ENCODE results near the gene MAS1L. TPM values are rescaled to one million over a fixed set of nuclear protein-coding genes. Genes with fewer than 3 reads are reported as not detected.

MAS1L gene
- total RNA-seq, 1 experiment from 2014 or later, result not detected

DNA sequence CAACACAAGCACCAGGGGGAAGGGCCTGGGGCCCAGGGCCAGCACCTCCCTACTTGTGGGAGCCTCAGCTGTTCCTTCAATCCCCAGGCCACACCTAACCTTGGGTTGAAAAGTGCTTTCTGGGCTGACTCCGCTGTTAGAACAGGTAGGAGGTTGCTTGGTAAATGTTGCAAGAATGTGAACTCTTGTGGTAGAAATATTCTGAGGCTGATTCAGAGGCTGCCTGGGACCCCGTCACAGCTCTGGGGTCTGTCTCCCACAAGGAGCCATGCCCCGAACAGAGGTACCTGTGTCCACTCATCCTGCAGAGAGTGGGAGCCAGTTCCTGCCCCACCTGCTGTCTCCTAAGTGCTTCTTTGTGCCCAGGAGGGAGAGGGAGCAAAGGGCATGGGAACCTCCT is 14.4 kb upstream of the MAS1L start:
- Histone ChIP-seq H3K9me2 (ENCODE audit: insufficient read depth) (no peaks in the 10 kb centered on the region), H3K79me2 (ENCODE audit: insufficient read depth, low read length) (no peaks in the 10 kb centered on the region), H3K9ac (ENCODE audit: low read length) (no peak overlapping the region), H3K9me3 (ENCODE audit: control insufficient read depth in 1 of 2, insufficient read depth in 1 of 2, low read depth in 1 of 2, low read length in 2 of 2) (no peaks in the 10 kb centered on the region), H3K4me1 (ENCODE audit: control insufficient read depth in 1 of 2, insufficient read depth in 2 of 2, low read length in 2 of 2) (no peaks in the 10 kb centered on the region), H2AFZ (ENCODE audit: low read depth, low read length, poor library complexity, severe bottlenecking) (no peak overlapping the region), H3K4me3 (replicated peaks in 1 of 2; ENCODE audit: low read depth in 1 of 2, low read length in 2 of 2) (no peak overlapping the region), H4K20me1 (ENCODE audit: insufficient read depth) (no peaks in the 10 kb centered on the region), H3K4me2 (ENCODE audit: low read length) (no peak overlapping the region), H3K27ac (ENCODE audit: low read depth, low read length) (no peak overlapping the region), H3K27me3 (ENCODE audit: insufficient read depth, low read length) (peaks cover 17% of the 10 kb centered on the region), H3K36me3 (ENCODE audit: control insufficient read depth in 1 of 2, insufficient read depth in 2 of 2, low read length in 2 of 2) (no peaks in the 10 kb centered on the region)
- ChIA-PET RAD21 (ENCODE audit: low non-redundant PET in 1 of 2, low total read pairs in 2 of 2, uncharacterized antibody in 2 of 2, unreplicated experiment in 2 of 2) (no interaction called here), POLR2A (no interaction called here), CTCF (no interaction called here)
- TF ChIP-seq, protein P1, sequence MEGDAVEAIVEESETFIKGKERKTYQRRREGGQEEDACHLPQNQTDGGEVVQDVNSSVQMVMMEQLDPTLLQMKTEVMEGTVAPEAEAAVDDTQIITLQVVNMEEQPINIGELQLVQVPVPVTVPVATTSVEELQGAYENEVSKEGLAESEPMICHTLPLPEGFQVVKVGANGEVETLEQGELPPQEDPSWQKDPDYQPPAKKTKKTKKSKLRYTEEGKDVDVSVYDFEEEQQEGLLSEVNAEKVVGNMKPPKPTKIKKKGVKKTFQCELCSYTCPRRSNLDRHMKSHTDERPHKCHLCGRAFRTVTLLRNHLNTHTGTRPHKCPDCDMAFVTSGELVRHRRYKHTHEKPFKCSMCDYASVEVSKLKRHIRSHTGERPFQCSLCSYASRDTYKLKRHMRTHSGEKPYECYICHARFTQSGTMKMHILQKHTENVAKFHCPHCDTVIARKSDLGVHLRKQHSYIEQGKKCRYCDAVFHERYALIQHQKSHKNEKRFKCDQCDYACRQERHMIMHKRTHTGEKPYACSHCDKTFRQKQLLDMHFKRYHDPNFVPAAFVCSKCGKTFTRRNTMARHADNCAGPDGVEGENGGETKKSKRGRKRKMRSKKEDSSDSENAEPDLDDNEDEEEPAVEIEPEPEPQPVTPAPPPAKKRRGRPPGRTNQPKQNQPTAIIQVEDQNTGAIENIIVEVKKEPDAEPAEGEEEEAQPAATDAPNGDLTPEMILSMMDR (IDR thresholded peaks at IDR 0.05 in 2 of 3, conservative IDR thresholded peaks at IDR 0.05 in 1 of 3; ENCODE audit: borderline replicate concordance in 1 of 3, insufficient read depth in 1 of 3, low read depth in 2 of 3, low read length in 2 of 3), result no peak
- ATAC-seq, result no peak
- DNase-seq (ENCODE audit: low read depth, low spot score), result no peak
- intact Hi-C loops (cut with micrococcal nuclease), result no loop called here
- BruUV-seq (replicated peaks), result no TSS peak

DNA sequence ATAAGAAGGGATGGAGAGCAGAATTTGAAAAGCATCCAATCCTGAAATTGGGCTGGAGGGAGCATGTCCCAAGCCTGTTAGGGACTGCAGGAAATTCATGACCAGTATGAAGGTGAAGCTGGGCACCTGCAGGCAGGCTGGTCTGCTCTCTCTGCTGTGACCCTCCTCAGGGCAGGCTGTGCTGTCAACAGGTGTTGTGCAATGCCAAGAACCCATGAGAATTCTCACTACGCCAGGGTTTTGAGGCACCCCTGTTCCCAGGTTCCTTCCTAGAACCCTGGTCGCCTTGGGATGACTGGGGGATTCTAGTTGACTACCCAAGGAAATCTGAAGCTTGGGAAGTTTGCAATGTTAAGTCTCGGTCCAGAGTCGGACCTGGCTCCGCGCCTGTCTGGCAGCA is 13.3 kb upstream of the MAS1L start:
- DNase-seq (ENCODE audit: low read depth, low spot score), result no peak
- ChIA-PET RAD21 (ENCODE audit: low non-redundant PET in 1 of 2, low total read pairs in 2 of 2, uncharacterized antibody in 2 of 2, unreplicated experiment in 2 of 2) (no interaction called here), POLR2A (no interaction called here), CTCF (no interaction called here)
- no TSS peak for BruUV-seq (replicated peaks)
- Histone ChIP-seq H2AFZ (ENCODE audit: low read depth, low read length, poor library complexity, severe bottlenecking) (no peak overlapping the region), H3K4me1 (ENCODE audit: control insufficient read depth in 1 of 2, insufficient read depth in 2 of 2, low read length in 2 of 2) (no peaks in the 10 kb centered on the region), H3K4me2 (ENCODE audit: low read length) (no peak overlapping the region), H4K20me1 (ENCODE audit: insufficient read depth) (no peaks in the 10 kb centered on the region), H3K79me2 (ENCODE audit: insufficient read depth, low read length) (no peaks in the 10 kb centered on the region), H3K9me3 (ENCODE audit: control insufficient read depth in 1 of 2, insufficient read depth in 1 of 2, low read depth in 1 of 2, low read length in 2 of 2) (no peaks in the 10 kb centered on the region), H3K36me3 (ENCODE audit: control insufficient read depth in 1 of 2, insufficient read depth in 2 of 2, low read length in 2 of 2) (no peaks in the 10 kb centered on the region), H3K9ac (ENCODE audit: low read length) (no peak overlapping the region), H3K9me2 (ENCODE audit: insufficient read depth) (no peaks in the 10 kb centered on the region), H3K27me3 (ENCODE audit: insufficient read depth, low read length) (peaks cover 23% of the 10 kb centered on the region), H3K4me3 (replicated peaks in 1 of 2; ENCODE audit: low read depth in 1 of 2, low read length in 2 of 2) (no peak overlapping the region), H3K27ac (ENCODE audit: low read depth, low read length) (no peak overlapping the region)
- intact Hi-C loops (cut with micrococcal nuclease), result no loop called here
- TF ChIP-seq CEBPB (IDR thresholded peaks at IDR 0.05; ENCODE audit: low read depth), result no peak
- TF ChIP-seq SRF (IDR thresholded peaks at IDR 0.05; ENCODE audit: low read depth), result no peak
- no peak for TF ChIP-seq JUND (IDR thresholded peaks at IDR 0.05)
- ATAC-seq, result no peak

All from HCT116 (cell line).